Tibial nerve (tissue), 4 donors: ENCODE measurements around the gene MTTP. TPM values are rescaled to one million over a fixed set of nuclear protein-coding genes. Genes with fewer than 3 reads are reported as not detected.

Experiments
- DNase-seq, 2 donors: peaks; one replicate each; pipeline ENCODE4 v3.0.0-alpha.2; 2019; ENCODE audit warnings: low spot score in 2 of 2
- H3K27ac ChIP-seq, 4 donors: fragments of 200-600 bp; sonication (generic) in 3 of 4; one replicate each; pipeline ENCODE4 v1.5.1; 2017 to 2019; ENCODE audit warnings: mild to moderate bottlenecking in 1 of 4
- H3K27me3 ChIP-seq, 2 donors: fragments of 200-600 bp; sonication (generic) in 1 of 2; one replicate each; pipeline versions ENCODE4 v1.5.1 to v1.6.0; 2017 to 2019
- H3K36me3 ChIP-seq, 3 donors: fragments of 200-600 bp; sonication (generic); one replicate each; pipeline ENCODE4 v1.5.1; 2018 to 2019
- H3K4me1 ChIP-seq, 4 donors: fragments of 200-600 bp; sonication (generic) in 3 of 4; one replicate each; pipeline ENCODE4 v1.5.1; 2017 to 2019
- H3K4me3 ChIP-seq, 4 donors: fragments of 200-600 bp; sonication (generic) in 3 of 4; one replicate each; pipeline ENCODE4 v1.5.1; 2017 to 2019; ENCODE audit warnings: mild to moderate bottlenecking in 1 of 4, moderate library complexity in 1 of 4
- H3K9me3 ChIP-seq, 4 donors: fragments of 200-600 bp; sonication (generic) in 3 of 4; one replicate each; pipeline ENCODE4 v1.5.1; 2017 to 2019
- CTCF ChIP-seq, 5 experiments: fragments of 200-600 bp in 3 of 5; fragments of 450-650 bp in 2 of 5; sonication (generic) in 3 of 5; IDR thresholded peaks; one replicate each; pipeline ENCODE4 v1.5.1; 2016 to 2019; ENCODE audit warnings: antibody characterized with exemption in 5 of 5, mild to moderate bottlenecking in 3 of 5, moderate library complexity in 2 of 5
- EP300 ChIP-seq, 2 donors: sonication (generic); formaldehyde crosslinking; IDR thresholded peaks; one replicate each; pipeline ENCODE4 v1.6.1; 2017; ENCODE audit warnings: antibody characterized with exemption in 2 of 2, mild to moderate bottlenecking in 1 of 2
- POLR2A ChIP-seq, 2 donors: fragments of 450-650 bp; IDR thresholded peaks; one replicate each; pipeline ENCODE4 v1.6.1; 2017; ENCODE audit warnings: antibody characterized with exemption in 2 of 2, mild to moderate bottlenecking in 2 of 2, moderate library complexity in 2 of 2
- WGBS, 2 donors: methylation state at CpG; one replicate each; pipeline ENCODE4 v1.1.5; 2018; 5-methylcytosine and 5-hydroxymethylcytosine counted together
- total RNA-seq, 4 donors: library from RNA; depleted of rRNA; stranded (reverse); fragments of >200 nt; gene quantifications; one replicate each; pipeline ENCODE4 v1.1.0, GENCODE V29; 2016

MTTP gene
- total RNA-seq, 4 donors from 2014 or later = 0.22 to 0.59 TPM; not detected in 2

- Histone ChIP-seq H3K36me3 (no peaks in the 10 kb centered on the region), H3K9me3 (no peaks in the 10 kb centered on the region), H3K27me3 (no peaks in the 10 kb centered on the region), H3K4me1 (peaks cover 0 to 2% (median 0%) of the 10 kb centered on the region in 4 donors), H3K27ac (no peak overlapping the region), H3K4me3 (no peak overlapping the region)
- DNase-seq = no peak
- 59 to 64% methylated on average over 1 of the region's 1 CpG for WGBS, 2 donors
- TF ChIP-seq CTCF (IDR thresholded peaks at IDR 0.05) (no peak), EP300 (IDR thresholded peaks at IDR 0.05) (no peak), POLR2A (IDR thresholded peaks at IDR 0.05) (no peak)
Observed at GRCh38 chr4:99645036-99645435, 70.4 kb downstream of the MTTP start.

DNA sequence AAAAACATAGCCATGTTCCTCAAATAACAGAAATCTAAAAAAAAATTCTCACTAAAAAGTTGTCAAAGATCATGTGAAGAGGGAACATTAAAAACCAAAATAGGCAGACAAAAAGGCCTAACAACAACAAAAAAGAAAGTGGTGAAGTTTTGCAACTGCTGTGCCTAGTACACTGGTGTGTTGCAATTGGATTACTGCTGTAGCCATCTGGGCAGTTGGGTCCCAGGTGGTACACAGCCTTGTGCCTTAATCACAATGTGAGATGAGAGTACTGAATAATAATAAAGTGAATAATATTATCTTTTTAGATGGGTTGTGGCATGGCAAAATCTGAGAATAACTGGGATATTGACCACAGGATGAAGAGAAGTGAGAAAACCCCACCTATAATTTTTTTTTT is 71.0 kb downstream of the MTTP start:
- Histone ChIP-seq H3K4me1 (peaks cover 0 to 2% (median 0%) of the 10 kb centered on the region in 4 donors), H3K36me3 (no peaks in the 10 kb centered on the region), H3K27ac (no peak overlapping the region), H3K27me3 (no peaks in the 10 kb centered on the region), H3K4me3 (no peak overlapping the region), H3K9me3 (no peaks in the 10 kb centered on the region)
- no peak for TF ChIP-seq CTCF (IDR thresholded peaks at IDR 0.05)
- no peak for TF ChIP-seq POLR2A (IDR thresholded peaks at IDR 0.05)
- peak in 1 of 2 donors; percentile 57 for TF ChIP-seq EP300 (IDR thresholded peaks at IDR 0.05)
- no peak for DNase-seq

- Histone ChIP-seq H3K9me3 (peaks cover 0 to 4% (median 0%) of the 10 kb centered on the region in 4 donors), H3K4me3 (no peak overlapping the region), H3K27ac (no peak overlapping the region), H3K36me3 (no peaks in the 10 kb centered on the region), H3K27me3 (no peaks in the 10 kb centered on the region), H3K4me1 (peaks cover 0 to 2% (median 0%) of the 10 kb centered on the region in 4 donors)
- 78 to 82% methylated on average over 4 of the region's 4 CpGs for WGBS, 2 donors
- no peak for DNase-seq
- TF ChIP-seq EP300 (IDR thresholded peaks at IDR 0.05) (no peak), POLR2A (IDR thresholded peaks at IDR 0.05) (no peak), CTCF (IDR thresholded peaks at IDR 0.05) (no peak)
Observed at GRCh38 chr4:99647071-99647470, 72.4 kb downstream of the MTTP start.

GRCh38 chr4:99648321-99648720 is 73.7 kb downstream of the MTTP start:
- no peak for DNase-seq

GRCh38 chr4:99649208-99649607 is 74.6 kb downstream of the MTTP start:
- Histone ChIP-seq H3K27me3 (no peaks in the 10 kb centered on the region), H3K36me3 (no peaks in the 10 kb centered on the region), H3K4me3 (no peak overlapping the region), H3K27ac (no peak overlapping the region), H3K9me3 (peaks cover 0 to 5% (median 0%) of the 10 kb centered on the region in 4 donors), H3K4me1 (peaks cover 0 to 2% (median 0%) of the 10 kb centered on the region in 4 donors)
- no peak for DNase-seq
- 79 to 92% methylated on average over 9 of the region's 9 CpGs for WGBS, 2 donors
- TF ChIP-seq EP300 (IDR thresholded peaks at IDR 0.05) = no peak
- no peak for TF ChIP-seq POLR2A (IDR thresholded peaks at IDR 0.05)
- TF ChIP-seq CTCF (IDR thresholded peaks at IDR 0.05) = no peak

More at GRCh38 chr4:99648321-99648720, 73.7 kb downstream of the MTTP start:
- TF ChIP-seq CTCF (IDR thresholded peaks at IDR 0.05) (no peak), EP300 (IDR thresholded peaks at IDR 0.05) (no peak), POLR2A (IDR thresholded peaks at IDR 0.05) (no peak)
- peaks cover 0 to 5% (median 0%) of the 10 kb centered on the region in 4 donors for H3K9me3 ChIP-seq
- no peaks in the 10 kb centered on the region for H3K36me3 ChIP-seq
- H3K4me3 ChIP-seq = no peak overlapping the region
- H3K27ac ChIP-seq = no peak overlapping the region
- H3K4me1 ChIP-seq = peaks cover 0 to 2% (median 0%) of the 10 kb centered on the region in 4 donors
- WGBS, 2 donors = 65 to 81% methylated on average over 1 of the region's 1 CpG
- no peaks in the 10 kb centered on the region for H3K27me3 ChIP-seq
